Mesendoderm (in vitro differentiated cells): ENCODE data around the gene UAP1L1. TPM values are rescaled to one million over a fixed set of nuclear protein-coding genes. Genes with fewer than 3 reads are reported as not detected.

Experiments used
- DNase-seq: peaks from one replicate; pipeline ENCODE4 v3.0.0; 2013
- H2AK5ac ChIP-seq: 2 replicates; pipeline ENCODE4 v1.6.1; 2013; ENCODE audit warnings: low read length, inconsistent platforms
- H2BK120ac ChIP-seq: 2 replicates; pipeline ENCODE4 v1.6.1; 2013; ENCODE audit warnings: low read depth, mild to moderate bottlenecking, low read length, moderate library complexity, mixed read lengths
- H2BK15ac ChIP-seq: replicated peaks from 2 replicates; pipeline ENCODE4 v1.6.1; 2013; ENCODE audit warnings: low read depth, mild to moderate bottlenecking, moderate library complexity
- H2BK5ac ChIP-seq: 2 replicates; pipeline ENCODE4 v1.6.1; 2013; ENCODE audit warnings: low read length, inconsistent platforms
- H3K18ac ChIP-seq: 2 replicates; pipeline ENCODE4 v1.6.1; 2013; ENCODE audit warnings: mild to moderate bottlenecking, low read length, mixed read lengths
- H3K23ac ChIP-seq: one replicate; pipeline ENCODE4 v1.6.1; 2013; ENCODE audit warnings: low read length
- H3K27ac ChIP-seq: 2 replicates; pipeline ENCODE4 v1.5.1; 2013; ENCODE audit warnings: low read depth, mild to moderate bottlenecking, inconsistent platforms, low read length, moderate library complexity
- H3K27me3 ChIP-seq: 2 replicates; pipeline ENCODE4 v1.6.1; 2013; ENCODE audit warnings: low read length, control low read depth, mild to moderate bottlenecking, inconsistent platforms; ENCODE audit not compliant: insufficient read depth, poor library complexity
- H3K36me3 ChIP-seq: 2 replicates; pipeline ENCODE4 v1.6.1; 2013; ENCODE audit warnings: low read length, inconsistent platforms; ENCODE audit not compliant: control insufficient read depth, insufficient read depth
- H3K4ac ChIP-seq: one replicate; pipeline ENCODE4 v1.6.1; 2013; ENCODE audit warnings: low read depth, mild to moderate bottlenecking, low read length, moderate library complexity
- H3K4me1 ChIP-seq: 2 replicates; pipeline ENCODE4 v1.6.1; 2013; ENCODE audit warnings: low read depth, low read length, inconsistent platforms; ENCODE audit not compliant: control insufficient read depth
- H3K4me2 ChIP-seq: 2 replicates; pipeline ENCODE4 v1.6.1; 2013; ENCODE audit warnings: low read length
- H3K4me3 ChIP-seq: 2 replicates; pipeline ENCODE4 v1.5.1; 2013; ENCODE audit warnings: mild to moderate bottlenecking, low read length
- H3K56ac ChIP-seq: one replicate; pipeline ENCODE4 v1.6.1; 2013; ENCODE audit warnings: low read length
- H3K79me1 ChIP-seq: 2 replicates; pipeline ENCODE4 v1.6.1; 2013; ENCODE audit warnings: low read length, inconsistent platforms
- H3K79me2 ChIP-seq: 2 replicates; pipeline ENCODE4 v1.6.1; 2013; ENCODE audit warnings: mild to moderate bottlenecking, low read length; ENCODE audit not compliant: control insufficient read depth, insufficient read depth
- H3K9ac ChIP-seq: 2 replicates; pipeline ENCODE4 v1.6.1; 2013; ENCODE audit warnings: low read length, inconsistent platforms
- H4K5ac ChIP-seq: one replicate; pipeline ENCODE4 v1.6.1; 2013; ENCODE audit warnings: low read length
- H4K8ac ChIP-seq: one replicate; pipeline ENCODE4 v1.6.1; 2013; ENCODE audit warnings: low read depth, mild to moderate bottlenecking, control low read depth, low read length, moderate library complexity
- WGBS: extraction: QIAGEN DNeasy Blood & Tissue Kit; methylation state at CpG from one replicate; pipeline ENCODE4 v1.1.7; 2013; ENCODE audit warnings: low lambda C conversion rate, missing lambda C conversion rate; ENCODE audit not compliant: insufficient coverage; ENCODE audit errors: extremely low coverage; 5-methylcytosine and 5-hydroxymethylcytosine counted together
- polyA plus RNA-seq, 2 experiments: library from polyadenylated mRNA; stranded (reverse); fragments of 200-250 nt; gene quantifications; one replicate each; pipeline ENCODE4 v1.2.3, GENCODE V29; 2013

The UAP1L1 gene
- polyA plus RNA-seq (2013, experiment 1 of 2): 0.67 TPM
- polyA plus RNA-seq (2013, experiment 2 of 2): 0.63 TPM

GRCh38 chr9:137077010-137077747 is at the start of gene UAP1L1:
Gene UAP1L1, plus strand, starts transcription at chr9:137077517. Its CDS starts 16 bp downstream, at chr9:137077533.
- Histone ChIP-seq H3K18ac (no peak within 1 kb of the TSS), H3K23ac (no peak within 1 kb of the TSS), H3K27ac (no peak within 1 kb of the TSS), H3K79me1 (no peaks in the 10 kb centered on the region), H2BK5ac (no peak within 1 kb of the TSS), H4K5ac (no peak within 1 kb of the TSS), H3K27me3 (peaks cover 9% of the 10 kb centered on the region), H4K8ac (no peak within 1 kb of the TSS), H3K4me2 (peak within 1 kb of the TSS; percentile 80), H3K4me1 (no peaks in the 10 kb centered on the region), H2BK15ac (no peak within 1 kb of the TSS), H2AK5ac (no peak within 1 kb of the TSS), H3K79me2 (no peaks in the 10 kb centered on the region), H3K36me3 (no peaks in the 10 kb centered on the region), H2BK120ac (no peak within 1 kb of the TSS), H3K4me3 (peak within 1 kb of the TSS; percentile 9), H3K4ac (no peak within 1 kb of the TSS), H3K9ac (peak within 1 kb of the TSS; percentile 64), H3K56ac (peak within 1 kb of the TSS; percentile 81)
- DNase-seq: no peak
- WGBS: no CpG with 5 or more reads among the region's 87 CpGs

- Histone ChIP-seq H2BK15ac (no peak overlapping the region), H2AK5ac (no peak overlapping the region), H3K79me2 (no peaks in the 10 kb centered on the region), H3K4ac (no peak overlapping the region), H4K8ac (no peak overlapping the region), H3K27ac (no peak overlapping the region), H3K4me3 (no peak overlapping the region), H3K23ac (no peak overlapping the region), H2BK120ac (no peak overlapping the region), H3K4me1 (no peaks in the 10 kb centered on the region), H3K9ac (peak overlapping the region; percentile 24), H3K79me1 (no peaks in the 10 kb centered on the region), H3K56ac (no peak overlapping the region), H2BK5ac (no peak overlapping the region), H3K4me2 (peak overlapping the region; percentile 38), H3K36me3 (no peaks in the 10 kb centered on the region), H3K27me3 (no peaks in the 10 kb centered on the region), H3K18ac (no peak overlapping the region), H4K5ac (no peak overlapping the region)
- peak; percentile 34 for DNase-seq
- WGBS: no CpG with 5 or more reads among the region's 98 CpGs
Observed at GRCh38 chr9:137028263-137029057, 48.9 kb upstream of the UAP1L1 start.

- H3K27ac ChIP-seq: no peak overlapping the region
Observed at GRCh38 chr9:137029058-137029936, 48.0 kb upstream of the UAP1L1 start.

GRCh38 chr9:137030006-137030405 is 47.3 kb upstream of the UAP1L1 start:
- Histone ChIP-seq H3K4me2 (no peak overlapping the region), H3K23ac (no peak overlapping the region), H3K4me3 (no peak overlapping the region), H3K36me3 (no peaks in the 10 kb centered on the region), H3K27me3 (no peaks in the 10 kb centered on the region), H3K18ac (no peak overlapping the region), H4K5ac (no peak overlapping the region), H2AK5ac (no peak overlapping the region), H2BK120ac (no peak overlapping the region), H3K79me1 (no peaks in the 10 kb centered on the region), H3K9ac (no peak overlapping the region), H3K27ac (no peak overlapping the region), H2BK15ac (no peak overlapping the region), H3K4me1 (no peaks in the 10 kb centered on the region), H4K8ac (no peak overlapping the region), H3K4ac (no peak overlapping the region), H3K56ac (no peak overlapping the region), H2BK5ac (no peak overlapping the region), H3K79me2 (no peaks in the 10 kb centered on the region)
- no peak for DNase-seq
- WGBS: no CpG with 5 or more reads among the region's 15 CpGs

More at GRCh38 chr9:137029058-137029936, 48.0 kb upstream of the UAP1L1 start:
- no CpG with 5 or more reads among the region's 19 CpGs for WGBS
- Histone ChIP-seq H3K36me3 (no peaks in the 10 kb centered on the region), H3K4me2 (no peak overlapping the region), H2BK5ac (no peak overlapping the region), H3K18ac (no peak overlapping the region), H3K79me2 (no peaks in the 10 kb centered on the region), H3K27me3 (no peaks in the 10 kb centered on the region), H3K4me3 (no peak overlapping the region), H3K56ac (no peak overlapping the region), H3K4ac (no peak overlapping the region), H2BK15ac (no peak overlapping the region), H2BK120ac (no peak overlapping the region), H3K4me1 (no peaks in the 10 kb centered on the region), H3K23ac (no peak overlapping the region), H3K9ac (no peak overlapping the region), H2AK5ac (no peak overlapping the region), H3K79me1 (no peaks in the 10 kb centered on the region), H4K5ac (no peak overlapping the region), H4K8ac (no peak overlapping the region)
- peak; percentile 67 for DNase-seq

GRCh38 chr9:137030538-137031527 is 46.5 kb upstream of the UAP1L1 start:
- no peak for DNase-seq
- no peaks in the 10 kb centered on the region for H3K4me1 ChIP-seq
- no peak overlapping the region for H2BK5ac ChIP-seq
- H3K23ac ChIP-seq: no peak overlapping the region
- no peak overlapping the region for H2AK5ac ChIP-seq
- H3K4me2 ChIP-seq: no peak overlapping the region
- no peak overlapping the region for H3K4me3 ChIP-seq
- no peak overlapping the region for H3K56ac ChIP-seq
- no peak overlapping the region for H4K8ac ChIP-seq
- H3K9ac ChIP-seq: no peak overlapping the region
- no peak overlapping the region for H3K27ac ChIP-seq
- WGBS: no CpG with 5 or more reads among the region's 65 CpGs
- H3K79me1 ChIP-seq: no peaks in the 10 kb centered on the region
- H3K4ac ChIP-seq: no peak overlapping the region
- H3K36me3 ChIP-seq: no peaks in the 10 kb centered on the region
- no peak overlapping the region for H2BK120ac ChIP-seq
- H3K79me2 ChIP-seq: no peaks in the 10 kb centered on the region
- no peak overlapping the region for H3K18ac ChIP-seq
- no peaks in the 10 kb centered on the region for H3K27me3 ChIP-seq
- no peak overlapping the region for H4K5ac ChIP-seq
- H2BK15ac ChIP-seq: no peak overlapping the region
